CD4-positive, alpha-beta T cell treated with Interleukin-10 for 1 hour (primary cell): Measurements from ENCODE around the gene SEC24D.

Experiments used
- DNase-seq: peaks from one replicate; pipeline ENCODE4 v3.0.0-alpha.2; 2020

Gene SEC24D

DNA sequence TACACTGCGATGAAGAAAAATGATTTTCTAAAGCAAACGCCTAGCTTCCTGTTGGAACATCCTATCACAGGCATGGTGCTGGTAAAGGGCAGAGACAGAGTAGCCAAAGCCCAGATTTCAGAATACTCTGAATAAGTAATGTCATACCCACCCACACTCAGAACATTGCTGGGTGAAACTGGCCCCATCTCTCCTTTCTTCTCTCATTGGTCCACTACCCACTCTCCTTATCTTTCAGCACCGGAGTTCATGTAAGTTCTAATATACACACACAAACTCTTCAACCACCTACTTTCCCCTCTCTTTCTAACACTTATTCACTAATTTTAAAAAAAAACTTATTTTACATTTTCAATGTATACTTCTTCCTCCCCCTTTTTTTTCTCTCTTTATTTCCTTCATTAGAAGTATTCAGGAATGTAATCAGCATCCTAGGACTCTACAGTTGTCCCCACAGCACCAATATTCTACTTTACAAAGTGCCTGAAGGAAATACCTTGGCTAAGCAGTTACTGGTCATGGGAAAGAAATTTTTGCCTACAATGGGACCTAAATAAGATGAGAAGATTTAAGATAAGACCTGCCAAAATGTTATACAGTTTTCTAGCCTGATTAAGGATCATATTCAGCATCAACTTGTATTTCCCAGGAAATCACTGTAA is 63.0 kb downstream of the SEC24D start:
- DNase-seq = no peak

DNA sequence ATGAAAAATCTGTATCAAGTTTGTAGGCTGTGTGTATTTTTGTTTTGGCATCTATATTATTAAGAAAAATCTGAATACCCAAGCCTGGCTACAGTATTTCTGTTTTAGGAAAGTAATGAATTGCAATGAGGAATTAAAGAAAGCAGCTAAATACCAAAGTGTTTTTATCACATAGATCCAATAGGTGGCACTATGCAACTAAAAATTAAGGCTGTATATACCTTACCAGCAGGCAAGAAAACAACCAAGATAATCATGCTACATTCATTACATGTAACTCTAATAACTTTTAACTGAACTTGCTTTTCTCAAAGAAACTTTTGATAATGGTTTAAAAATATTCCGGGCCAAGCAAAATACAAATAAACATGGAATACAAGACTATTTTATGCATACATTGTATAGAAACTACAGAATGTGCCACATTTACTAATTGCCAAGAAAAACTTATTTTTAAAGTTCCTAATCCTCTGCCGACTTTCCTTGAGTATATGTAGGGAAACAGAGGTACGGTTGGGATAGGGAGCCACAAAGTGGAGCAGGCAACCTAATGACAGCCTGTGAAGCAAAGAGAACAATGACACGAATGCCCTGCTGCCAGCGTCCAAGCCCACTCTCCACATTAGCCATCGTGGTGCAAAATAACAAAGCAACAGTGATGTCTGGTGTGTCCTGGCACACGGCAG is 63.7 kb downstream of the SEC24D start:
- DNase-seq = peak; percentile 64

DNA sequence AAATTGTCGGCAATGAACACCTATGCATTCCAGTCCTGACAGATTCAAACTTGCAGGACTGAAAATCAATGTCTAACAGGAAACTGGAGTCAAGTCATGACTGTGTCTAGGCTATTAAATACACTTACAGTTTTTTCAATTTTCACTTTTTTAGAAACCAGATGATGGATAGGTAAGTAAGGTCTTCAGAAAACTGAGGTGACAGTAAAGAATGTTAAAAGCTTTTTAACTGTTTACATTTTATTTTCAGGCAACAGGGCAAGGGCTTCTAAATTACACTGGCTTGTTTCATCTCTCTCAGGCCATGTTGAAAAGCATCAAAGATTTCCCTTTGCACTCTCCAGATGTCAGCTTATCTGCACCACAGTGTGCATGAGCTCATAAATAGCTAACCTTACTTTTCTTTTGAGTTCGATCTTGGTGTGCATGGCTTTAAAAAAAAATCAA is 65.2 kb downstream of the SEC24D start:
- no peak for DNase-seq

DNA sequence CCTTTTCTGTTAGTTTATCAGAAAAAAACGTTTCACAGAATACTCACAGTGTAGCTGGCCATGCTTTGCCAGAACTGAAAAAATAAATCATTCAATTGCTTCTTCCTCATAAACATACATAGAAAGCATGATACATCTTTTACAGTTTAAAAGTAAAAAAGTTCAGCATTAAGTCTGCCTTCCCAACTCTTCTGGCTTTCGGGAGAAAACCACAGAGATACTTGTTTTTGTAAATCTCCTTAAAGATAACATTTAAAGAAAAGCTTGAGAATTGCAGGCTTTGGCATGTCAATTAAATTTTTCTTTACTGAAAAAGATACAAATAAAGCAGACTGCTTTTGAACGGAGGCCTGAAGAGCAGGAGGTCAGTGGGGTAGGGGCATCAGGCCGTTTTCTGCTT is 66.8 kb downstream of the SEC24D start:
- DNase-seq = no peak

DNA sequence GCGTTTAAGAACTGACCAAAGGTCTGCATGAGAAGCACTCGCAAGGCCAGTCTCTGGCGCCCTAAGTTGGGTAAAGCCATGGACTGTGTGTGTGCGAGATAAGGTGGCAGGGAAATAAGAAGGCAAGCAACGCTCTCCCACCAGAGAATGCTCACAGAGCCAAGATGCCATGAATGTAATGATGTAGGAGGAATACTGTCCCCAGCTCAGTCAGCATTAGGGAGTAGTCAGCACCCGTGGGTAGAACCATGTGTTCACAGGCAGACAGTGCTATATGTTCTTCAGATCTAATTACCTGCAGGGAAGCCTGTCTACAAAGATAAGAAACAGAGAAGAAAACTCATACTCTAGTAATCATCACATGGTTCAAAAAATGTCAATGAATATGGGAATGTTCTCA is 68.8 kb downstream of the SEC24D start:
- DNase-seq = no peak

DNA sequence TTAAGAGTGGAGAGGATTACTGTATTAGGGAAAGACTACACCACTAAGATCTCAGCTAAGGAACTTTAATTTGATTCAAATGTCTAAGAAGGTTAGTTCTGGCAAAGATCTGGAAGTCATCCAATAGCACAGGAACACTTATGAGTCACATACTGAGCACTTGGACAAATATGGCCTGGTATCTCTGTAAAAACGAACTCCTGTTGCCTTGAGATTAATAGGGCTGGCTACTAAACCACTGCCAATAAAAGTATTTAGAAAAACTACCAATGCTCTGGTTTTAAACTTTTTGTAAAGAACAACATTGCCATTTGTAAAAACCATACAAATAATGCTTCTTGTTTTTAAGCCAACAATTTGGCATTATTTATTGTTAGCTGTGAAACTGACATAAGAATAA is 70.5 kb downstream of the SEC24D start:
- DNase-seq = no peak

DNA sequence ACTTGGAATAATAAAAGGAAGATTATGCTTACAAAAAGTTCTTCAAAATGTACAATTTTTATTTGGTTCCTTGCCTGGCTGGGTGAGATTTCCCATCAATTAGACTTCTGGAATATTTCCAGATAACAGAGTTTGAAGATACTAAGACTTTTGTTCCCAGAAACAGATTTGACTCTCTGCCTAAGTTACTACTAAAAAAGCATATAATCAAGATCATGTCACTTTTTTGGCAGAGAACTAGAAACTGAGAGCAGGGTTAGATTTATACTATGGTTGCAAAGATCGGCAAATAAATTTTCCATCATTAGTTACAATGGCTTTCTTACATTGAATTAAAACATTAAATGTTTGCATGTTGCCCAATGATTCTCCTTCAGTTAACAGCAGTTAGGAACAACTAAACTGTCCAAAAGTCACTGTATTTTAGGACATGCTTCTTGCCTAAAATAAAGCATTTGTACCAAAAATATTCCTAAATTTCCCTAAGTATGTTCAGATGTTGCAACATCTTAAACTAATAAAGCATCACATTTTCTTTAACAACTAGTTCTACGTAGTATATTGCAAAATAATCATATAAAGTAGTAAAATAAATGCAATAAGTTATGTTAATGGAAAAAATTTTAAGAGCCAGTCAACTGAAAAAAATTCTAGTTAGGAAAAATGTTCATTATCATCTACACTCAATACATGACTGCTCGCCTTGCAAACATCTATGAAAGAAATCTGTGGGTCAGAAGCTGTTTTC is 73.0 kb downstream of the SEC24D start:
- DNase-seq = no peak

DNA sequence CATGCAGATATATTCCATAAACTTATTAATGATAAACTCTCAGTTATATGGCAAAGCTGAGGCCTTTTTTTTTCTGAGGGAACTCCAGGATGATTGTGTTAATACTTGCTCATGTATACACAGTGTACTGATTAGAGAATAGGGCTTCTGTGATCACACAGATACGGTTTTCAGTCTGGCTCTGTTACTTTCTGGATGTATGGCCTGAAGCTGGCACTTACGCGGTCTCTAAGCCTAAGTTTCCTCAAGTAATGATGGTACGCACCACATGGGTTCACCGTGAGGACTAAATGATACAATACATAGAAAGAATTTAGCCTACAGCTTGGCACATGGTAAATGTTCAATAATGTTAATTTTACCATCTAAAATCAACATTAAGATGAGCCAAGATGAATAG is 73.8 kb downstream of the SEC24D start:
- DNase-seq = no peak

DNA sequence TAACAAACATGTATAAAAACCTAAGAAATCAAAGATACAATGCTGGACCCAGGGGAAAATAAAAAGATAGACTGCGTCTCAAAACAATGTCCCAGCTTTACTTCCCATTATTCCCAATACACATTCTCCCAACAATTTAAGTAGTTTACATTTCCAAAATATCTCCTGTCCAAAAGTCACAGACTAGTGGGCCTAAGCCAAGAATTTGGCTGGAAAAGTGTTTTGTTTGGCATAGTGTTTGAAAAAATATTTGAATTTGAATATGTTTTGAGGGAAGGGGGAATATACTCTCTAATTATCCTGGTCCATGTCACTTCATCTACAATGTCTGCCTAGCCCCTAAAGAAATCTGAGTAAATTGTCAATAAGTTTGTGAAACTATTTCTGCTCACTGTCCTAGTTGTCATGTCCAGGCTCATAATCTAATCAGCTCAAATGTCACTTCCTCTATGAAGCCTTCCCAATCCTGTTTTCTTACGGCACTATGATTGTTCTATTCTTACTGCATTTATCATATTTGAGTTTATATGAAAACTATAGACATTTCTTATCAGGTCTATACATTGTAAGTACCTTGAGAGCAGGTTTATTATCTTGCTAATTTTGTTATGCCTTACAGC is 74.4 kb downstream of the SEC24D start:
- no peak for DNase-seq

DNA sequence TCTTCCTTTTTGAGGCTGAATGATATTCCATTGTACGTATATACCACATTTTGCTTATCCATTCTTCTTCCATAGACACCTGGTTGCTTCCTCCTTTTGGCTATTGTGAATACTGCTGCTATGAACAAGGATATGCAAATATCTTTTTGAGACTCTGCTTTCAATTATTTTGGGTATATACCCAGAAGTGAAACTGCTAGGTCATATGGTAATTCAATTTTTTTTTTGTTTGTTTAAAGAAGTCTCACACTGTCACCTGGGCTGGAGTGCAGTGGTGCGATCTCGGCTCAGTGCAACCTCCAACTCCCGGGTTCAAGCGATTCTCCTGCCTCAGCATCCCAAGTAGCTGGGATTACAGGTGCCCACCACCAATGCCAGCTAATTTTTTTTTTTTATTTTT is 75.4 kb downstream of the SEC24D start:
- DNase-seq = no peak

DNA sequence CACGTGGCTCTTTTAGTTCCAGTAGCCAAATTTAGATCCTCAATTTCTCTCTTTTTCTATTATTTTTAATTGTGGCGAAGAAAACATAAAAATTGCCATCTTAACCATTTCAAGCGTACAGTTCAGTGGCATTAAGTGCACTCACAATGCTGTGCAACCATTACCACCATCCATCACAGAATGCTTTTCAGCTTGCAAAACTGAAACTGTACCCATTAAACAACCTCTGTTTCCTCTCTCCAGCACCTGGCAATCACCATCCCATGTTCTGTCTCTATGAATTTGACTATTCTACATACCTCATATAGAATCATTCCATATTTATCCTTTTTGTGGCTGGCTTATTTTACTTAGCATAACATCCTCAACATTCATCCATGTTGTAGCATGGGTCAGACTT is 75.8 kb downstream of the SEC24D start:
- DNase-seq = no peak

DNA sequence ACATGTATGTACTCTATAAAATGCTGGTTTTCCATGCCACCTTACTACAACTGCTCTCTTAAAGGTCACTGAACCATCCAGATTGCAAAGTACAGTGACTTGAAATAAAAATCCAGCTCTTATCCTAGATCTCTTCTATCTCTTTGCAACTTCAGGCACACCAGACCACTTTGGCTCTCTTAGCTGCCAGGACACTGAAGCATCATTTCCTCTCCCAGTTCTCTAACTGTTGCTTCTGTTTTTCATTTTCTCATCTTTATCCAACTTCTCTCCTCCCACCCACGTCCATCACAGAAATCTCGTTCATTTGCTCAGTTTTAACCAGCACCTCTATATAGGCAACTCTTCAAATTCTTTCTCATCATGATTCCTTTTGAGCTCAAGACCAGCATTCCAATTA is 76.4 kb downstream of the SEC24D start:
- no peak for DNase-seq

DNA sequence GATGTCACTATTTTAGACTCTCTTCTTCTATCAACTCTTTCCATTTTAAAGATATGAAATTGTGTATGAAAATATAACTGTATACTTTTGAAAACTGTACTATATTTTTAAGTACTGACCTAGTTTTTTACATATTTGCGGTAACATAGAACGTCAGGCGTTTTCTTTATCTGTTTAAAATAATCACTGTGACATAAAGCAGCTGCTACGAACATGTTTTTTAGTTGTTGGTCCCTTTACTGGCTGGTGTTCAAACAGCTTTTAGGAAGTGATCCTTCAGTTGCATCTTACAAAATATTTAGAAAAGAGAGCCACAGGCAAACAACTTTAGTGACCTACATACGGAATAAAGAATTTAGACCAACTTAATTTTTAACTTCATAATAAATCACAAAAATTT is 77.6 kb downstream of the SEC24D start:
- no peak for DNase-seq

DNA sequence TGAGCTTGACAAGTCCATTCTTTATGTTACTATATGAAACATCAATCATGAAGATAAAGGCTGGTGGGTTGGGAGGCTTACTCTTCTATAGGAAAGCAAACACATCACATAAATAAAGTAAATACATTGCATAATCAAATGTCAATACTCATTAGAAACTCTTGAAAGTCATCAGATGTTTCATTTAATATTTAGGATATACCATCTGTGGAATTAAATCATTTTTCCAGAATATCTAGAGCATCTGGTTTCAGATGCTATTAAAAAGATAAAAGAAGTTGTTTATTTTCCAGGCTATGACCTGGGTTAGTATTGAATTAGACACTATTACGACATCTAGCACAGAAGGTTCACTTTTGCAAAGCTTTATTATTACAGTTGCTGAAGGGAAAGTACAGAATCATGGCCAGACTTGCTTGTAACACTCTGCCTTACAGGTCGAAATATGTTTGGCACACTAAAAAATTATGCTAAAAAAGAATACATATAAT is 78.1 kb downstream of the SEC24D start:
- no peak for DNase-seq

DNA sequence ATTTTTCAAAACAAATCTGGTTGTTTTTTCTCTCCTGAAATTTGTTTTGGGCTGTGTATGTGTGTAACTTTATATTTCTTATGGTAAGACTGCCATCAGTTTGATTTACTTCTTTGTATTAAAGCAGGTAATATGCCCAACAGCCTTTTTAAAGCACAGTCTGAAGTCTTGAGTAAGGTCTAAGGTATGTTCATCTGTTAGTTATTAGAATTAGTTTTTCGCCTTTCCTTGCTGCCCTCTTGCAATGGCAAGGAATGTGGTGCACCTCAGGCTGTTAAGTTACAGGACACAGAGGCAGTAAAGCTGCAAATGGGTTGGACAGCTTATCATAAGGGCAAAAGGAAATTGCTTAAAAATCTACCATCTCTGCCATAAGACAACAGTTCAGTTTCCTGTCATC is 79.0 kb downstream of the SEC24D start:
- DNase-seq = no peak

DNA sequence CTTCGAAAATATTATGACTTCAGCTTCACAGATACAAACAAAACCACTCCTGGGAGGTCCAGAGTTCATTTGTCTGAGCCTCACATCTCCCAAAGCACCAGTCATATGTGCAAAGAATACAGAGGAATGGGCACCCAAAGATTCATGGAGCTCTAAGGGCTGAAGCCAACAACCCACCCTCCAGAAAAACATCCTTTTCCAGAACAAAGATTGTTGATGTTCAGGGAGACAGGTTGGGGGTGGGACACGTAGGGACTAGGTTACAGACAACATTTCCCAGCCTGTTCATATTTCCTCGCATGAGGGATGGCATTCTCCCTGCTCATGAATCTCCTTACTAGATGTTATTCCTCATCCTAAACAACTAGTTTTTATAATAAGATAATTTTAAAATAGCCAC is 79.5 kb downstream of the SEC24D start:
- no peak for DNase-seq

DNA sequence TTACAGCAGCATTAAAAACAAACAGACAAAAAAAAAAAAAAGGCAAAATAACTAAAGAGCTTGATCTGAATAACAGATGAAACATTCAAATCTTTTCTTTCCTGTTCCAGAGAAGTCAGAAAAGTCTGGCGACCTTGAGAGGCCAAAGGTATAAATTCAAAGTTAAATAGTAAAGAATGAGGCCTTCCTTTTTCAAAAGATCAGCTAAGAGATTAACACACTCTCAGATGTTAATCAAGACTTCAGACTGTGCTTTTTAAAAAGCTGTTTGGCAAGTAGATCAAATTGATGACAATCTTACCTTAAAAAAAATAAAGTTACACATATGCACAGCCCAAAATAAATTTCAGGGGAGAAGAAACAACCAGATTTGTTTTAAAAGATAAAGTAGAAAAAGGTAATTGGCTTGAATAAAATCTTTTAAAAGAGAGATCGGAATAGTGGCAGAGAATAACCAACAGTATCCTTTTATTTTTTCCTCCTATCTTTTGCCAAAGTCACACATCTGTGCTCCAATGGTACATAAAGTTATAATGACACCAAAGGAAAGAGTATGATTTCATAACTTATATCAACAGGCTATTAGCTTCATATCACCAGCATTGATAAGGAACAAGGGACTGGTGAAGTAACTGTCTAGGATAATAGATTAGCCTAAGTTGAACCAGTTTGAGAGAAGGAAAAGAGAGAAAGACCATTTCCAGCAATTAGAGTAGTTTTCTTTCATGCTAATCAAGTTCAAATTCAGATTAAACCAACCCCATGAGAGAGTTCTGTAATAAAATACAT is 80.3 kb downstream of the SEC24D start:
- no peak for DNase-seq

DNA sequence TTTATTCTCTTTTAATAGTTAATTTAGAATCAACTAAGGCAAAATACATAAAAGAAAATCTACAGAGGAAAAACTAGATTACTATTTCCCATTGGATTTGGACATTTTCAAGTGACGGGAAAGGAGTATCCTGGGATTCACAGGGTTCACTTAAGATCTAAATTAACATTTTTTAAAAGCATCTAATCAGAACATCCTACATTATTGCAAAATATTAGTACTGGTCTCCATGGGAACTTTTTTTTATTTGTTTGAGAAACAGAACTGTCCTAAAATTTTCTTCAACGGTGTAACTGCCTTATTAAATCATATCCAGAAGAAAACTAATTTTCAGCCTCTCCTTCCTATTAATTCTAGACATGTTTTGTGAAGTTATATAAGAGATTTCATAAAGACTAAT is 81.0 kb downstream of the SEC24D start:
- DNase-seq = no peak

DNA sequence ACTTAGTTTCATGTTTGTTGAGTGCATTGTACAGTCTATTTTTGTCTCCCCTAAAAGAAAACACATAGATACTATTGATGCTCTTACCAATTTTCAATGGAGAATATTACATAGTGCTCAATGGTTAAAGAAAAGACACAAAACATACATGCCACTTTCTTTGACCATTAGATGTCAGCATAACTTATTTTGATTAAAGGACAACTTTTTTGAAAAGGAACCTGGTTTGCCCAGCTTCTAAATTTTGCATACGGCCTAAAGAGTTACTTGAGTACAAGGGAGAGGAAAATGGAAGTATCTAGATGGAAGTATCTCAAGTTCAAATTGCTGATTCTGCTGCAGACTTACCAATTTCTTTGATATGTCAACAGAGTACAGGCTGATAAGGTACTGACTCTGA is 82.2 kb downstream of the SEC24D start:
- no peak for DNase-seq

DNA sequence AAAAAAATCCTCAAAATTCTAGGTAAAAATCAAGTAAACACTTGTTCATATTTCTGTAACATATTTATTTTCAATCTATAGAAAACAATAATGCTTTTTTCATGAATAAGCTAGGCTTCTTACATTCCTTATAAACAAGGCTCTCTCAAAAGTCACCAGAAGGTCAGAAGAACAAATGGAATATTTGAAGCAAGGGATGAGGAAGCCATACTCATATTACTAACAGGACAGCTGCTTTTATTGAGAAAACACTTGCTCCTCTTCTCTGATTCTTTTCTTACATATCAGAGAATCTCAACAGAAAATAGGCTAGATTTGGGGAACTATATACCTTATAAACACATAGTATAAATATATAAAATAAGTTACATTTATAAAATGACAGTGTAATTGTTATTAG is 82.8 kb downstream of the SEC24D start:
- no peak for DNase-seq

DNA sequence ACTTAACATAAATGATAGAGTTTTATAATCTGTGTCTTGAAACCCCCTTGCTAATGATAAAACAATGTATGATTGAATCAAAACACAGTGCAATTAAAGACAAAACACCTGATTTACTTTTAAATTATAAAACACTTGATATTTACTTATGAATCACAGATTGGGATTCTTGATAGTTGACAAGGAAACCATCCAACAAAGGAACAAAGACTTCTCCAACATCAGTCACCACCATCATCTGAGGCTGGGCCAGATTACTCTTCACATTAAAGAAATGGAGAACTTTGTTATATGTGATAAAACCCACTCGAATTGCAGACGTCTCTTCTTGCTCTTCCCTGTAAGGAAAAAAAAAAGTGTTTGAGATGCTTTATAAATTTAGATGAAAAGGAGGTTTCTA is 83.4 kb downstream of the SEC24D start:
- DNase-seq = no peak

DNA sequence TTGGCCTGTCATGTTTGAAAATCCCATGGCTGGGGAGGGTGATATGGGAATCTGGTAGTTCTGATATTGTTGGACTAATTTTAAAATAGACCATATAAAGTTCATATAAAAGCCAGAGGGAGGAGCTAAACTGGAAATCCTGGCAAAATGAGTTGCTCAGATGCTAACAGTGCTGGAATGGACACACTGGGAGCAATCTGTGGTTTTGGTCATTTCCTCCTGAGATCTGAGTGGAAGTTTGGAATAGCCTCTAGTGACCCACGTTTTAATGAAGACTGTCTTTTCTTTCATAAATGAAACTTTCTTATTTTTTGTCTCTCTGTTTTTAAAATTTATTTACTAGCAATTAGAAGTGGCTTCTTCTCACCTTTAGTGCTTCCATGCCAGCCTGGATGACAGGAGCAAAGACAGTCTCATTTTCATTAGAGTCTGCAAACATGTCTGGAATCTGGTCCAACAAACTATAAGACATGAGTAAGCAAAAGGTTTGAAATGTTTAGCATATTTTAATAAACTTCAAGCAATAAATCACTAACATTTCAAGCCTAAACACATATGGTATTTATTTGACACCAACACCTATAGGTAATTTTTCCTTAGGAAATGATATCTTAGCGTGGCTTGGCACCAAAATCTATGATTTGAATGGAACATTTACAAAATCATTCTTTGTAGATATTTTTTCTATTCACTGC is 84.2 kb downstream of the SEC24D start:
- no peak for DNase-seq
